Fibroblast of lung (primary cell): Measurements from ENCODE around the gene ZNF548. TPM values are rescaled to one million over a fixed set of nuclear protein-coding genes. Genes with fewer than 3 reads are reported as not detected.

Experiments
- DNase-seq, 2 donors: peaks; one replicate each; pipeline versions ENCODE4 v3.0.0 to v3.0.0-alpha.2; 2010; ENCODE audit warnings: low read depth in 2 of 2
- H2AFZ ChIP-seq: 2 replicates; pipeline ENCODE4 v1.5.1; 2012; ENCODE audit warnings: low read length, control low read depth, inconsistent platforms
- H3K27ac ChIP-seq: 2 replicates; pipeline ENCODE4 v1.5.1; 2011; ENCODE audit warnings: low read length, control low read depth; ENCODE audit not compliant: insufficient read depth
- H3K27me3 ChIP-seq: 2 replicates; pipeline ENCODE4 v1.5.1; 2011; ENCODE audit warnings: mild to moderate bottlenecking, low read length; ENCODE audit not compliant: control insufficient read depth, insufficient read depth
- H3K36me3 ChIP-seq: 2 replicates; pipeline ENCODE4 v1.5.1; 2011; ENCODE audit warnings: low read length; ENCODE audit not compliant: control insufficient read depth, insufficient read depth
- H3K4me1 ChIP-seq: 2 replicates; pipeline ENCODE4 v1.5.1; 2011; ENCODE audit warnings: low read length; ENCODE audit not compliant: control insufficient read depth, insufficient read depth; ENCODE audit errors: extremely low read depth
- H3K4me2 ChIP-seq: 2 replicates; pipeline ENCODE4 v1.5.1; 2011; ENCODE audit warnings: low read length, control low read depth; ENCODE audit not compliant: insufficient read depth; ENCODE audit errors: extremely low read depth
- H3K4me3 ChIP-seq, 4 experiments: fragments of 200-600 bp in 1 of 4; sonication (generic) in 1 of 4; replicated peaks in 1 of 4; 2 replicates each; pipeline ENCODE4 v1.5.1; 2011 to 2016; ENCODE audit warnings: low read length in 4 of 4, low read depth in 3 of 4, mild to moderate bottlenecking in 3 of 4, control low read depth in 2 of 4, inconsistent platforms in 1 of 4, mixed read lengths in 1 of 4; ENCODE audit not compliant: insufficient read depth in 1 of 4; ENCODE audit errors: control extremely low read depth in 1 of 4
- H3K79me2 ChIP-seq: 2 replicates; pipeline ENCODE4 v1.5.1; 2012; ENCODE audit warnings: mild to moderate bottlenecking, low read length, inconsistent platforms; ENCODE audit not compliant: control insufficient read depth, insufficient read depth
- H3K9ac ChIP-seq: 2 replicates; pipeline ENCODE4 v1.5.1; 2011; ENCODE audit warnings: mild to moderate bottlenecking, low read length, control low read depth; ENCODE audit not compliant: insufficient read depth
- H3K9me3 ChIP-seq: 2 replicates; pipeline ENCODE4 v1.5.1; 2012; ENCODE audit warnings: low read depth, low read length; ENCODE audit not compliant: control insufficient read depth, insufficient read depth
- H4K20me1 ChIP-seq: 2 replicates; pipeline ENCODE4 v1.5.1; 2011; ENCODE audit warnings: low read length; ENCODE audit not compliant: control insufficient read depth, insufficient read depth; ENCODE audit errors: extremely low read depth
- EZH2 ChIP-seq: IDR thresholded peaks from 2 replicates; pipeline ENCODE4 v1.5.1; 2012; ENCODE audit warnings: low read length, control low read depth, mild to moderate bottlenecking; ENCODE audit errors: missing control alignments
- polyA plus RNA-seq, 2 donors: library from polyadenylated mRNA; depleted of rRNA in 1 of 2; stranded (reverse) in 1 of 2; unstranded in 1 of 2; fragments of >200 nt; gene quantifications; 2 replicates each; pipeline ENCODE4 v1.2.1, GENCODE V29; 2011 to 2012; ENCODE audit warnings: missing spikeins in 1 of 2
- total RNA-seq: library from RNA; depleted of rRNA; stranded (reverse); fragments of >200 nt; gene quantifications from 2 replicates; pipeline ENCODE4 v1.2.1, GENCODE V29; 2014
- TF ChIP-seq, protein P1 (sequence below), 2 donors: IDR thresholded peaks in 1 of 2; conservative IDR thresholded peaks in 1 of 2; 1 replicate in 1 of 2; 2 replicates in 1 of 2; pipeline ENCODE4 v1.5.1; 2011 to 2012; ENCODE audit warnings: low read length in 2 of 2, control low read depth in 1 of 2, inconsistent platforms in 1 of 2, low read depth in 1 of 2, mild to moderate bottlenecking in 1 of 2

The ZNF548 gene
- total and polyA plus RNA-seq, 2 donors (not counting 1 experiment from before 2014, with no cell fraction given): 12.0 to 21.1 TPM

DNA sequence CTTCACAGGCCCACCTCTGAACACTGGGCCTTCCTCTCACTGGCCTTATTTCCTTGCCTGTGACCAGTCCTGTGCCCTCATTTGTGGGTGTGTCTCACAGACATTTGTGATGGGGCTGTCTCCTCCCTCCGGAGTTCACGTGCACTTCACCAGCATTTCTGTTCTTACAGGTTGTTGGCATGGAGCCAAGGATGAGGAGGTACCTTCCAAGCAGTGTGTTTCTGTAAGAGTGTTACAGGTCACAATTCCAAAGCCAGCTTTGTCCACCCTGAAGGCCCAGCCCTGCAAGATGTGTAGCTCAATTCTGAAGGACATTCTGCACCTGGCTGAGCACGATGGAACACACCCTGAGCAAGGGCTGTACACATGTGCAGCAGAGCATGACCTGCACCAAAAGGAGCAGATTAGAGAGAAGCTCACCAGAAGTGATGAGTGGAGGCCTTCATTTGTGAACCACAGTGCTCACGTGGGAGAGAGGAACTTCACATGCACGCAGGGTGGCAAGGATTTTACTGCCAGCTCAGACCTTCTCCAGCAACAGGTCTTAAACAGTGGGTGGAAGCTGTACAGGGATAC lies 53.6 kb downstream of the ZNF548 start:
- no peaks in the 10 kb centered on the region for H3K9me3 ChIP-seq
- H3K4me1 ChIP-seq: no peaks in the 10 kb centered on the region
- H3K4me3 ChIP-seq: no peak overlapping the region
- DNase-seq: no peak
- no peaks in the 10 kb centered on the region for H4K20me1 ChIP-seq
- H3K4me2 ChIP-seq: no peak overlapping the region
- H3K27me3 ChIP-seq: no peaks in the 10 kb centered on the region
- TF ChIP-seq, protein P1, sequence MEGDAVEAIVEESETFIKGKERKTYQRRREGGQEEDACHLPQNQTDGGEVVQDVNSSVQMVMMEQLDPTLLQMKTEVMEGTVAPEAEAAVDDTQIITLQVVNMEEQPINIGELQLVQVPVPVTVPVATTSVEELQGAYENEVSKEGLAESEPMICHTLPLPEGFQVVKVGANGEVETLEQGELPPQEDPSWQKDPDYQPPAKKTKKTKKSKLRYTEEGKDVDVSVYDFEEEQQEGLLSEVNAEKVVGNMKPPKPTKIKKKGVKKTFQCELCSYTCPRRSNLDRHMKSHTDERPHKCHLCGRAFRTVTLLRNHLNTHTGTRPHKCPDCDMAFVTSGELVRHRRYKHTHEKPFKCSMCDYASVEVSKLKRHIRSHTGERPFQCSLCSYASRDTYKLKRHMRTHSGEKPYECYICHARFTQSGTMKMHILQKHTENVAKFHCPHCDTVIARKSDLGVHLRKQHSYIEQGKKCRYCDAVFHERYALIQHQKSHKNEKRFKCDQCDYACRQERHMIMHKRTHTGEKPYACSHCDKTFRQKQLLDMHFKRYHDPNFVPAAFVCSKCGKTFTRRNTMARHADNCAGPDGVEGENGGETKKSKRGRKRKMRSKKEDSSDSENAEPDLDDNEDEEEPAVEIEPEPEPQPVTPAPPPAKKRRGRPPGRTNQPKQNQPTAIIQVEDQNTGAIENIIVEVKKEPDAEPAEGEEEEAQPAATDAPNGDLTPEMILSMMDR (conservative IDR thresholded peaks at IDR 0.05 in 1 of 2, IDR thresholded peaks at IDR 0.05 in 1 of 2; ENCODE audit: low read depth in 1 of 2, low read length in 2 of 2): no peak
- no peak for TF ChIP-seq EZH2
- H2AFZ ChIP-seq: no peak overlapping the region
- peaks cover 13% of the 10 kb centered on the region for H3K79me2 ChIP-seq
- H3K27ac ChIP-seq: no peak overlapping the region
- no peaks in the 10 kb centered on the region for H3K36me3 ChIP-seq
- no peak overlapping the region for H3K9ac ChIP-seq

- H4K20me1 ChIP-seq: no peaks in the 10 kb centered on the region
- no peak overlapping the region for H3K4me2 ChIP-seq
- H3K27me3 ChIP-seq: no peaks in the 10 kb centered on the region
- H3K79me2 ChIP-seq: no peaks in the 10 kb centered on the region
- H3K9ac ChIP-seq: no peak overlapping the region
- no peaks in the 10 kb centered on the region for H3K4me1 ChIP-seq
- H3K9me3 ChIP-seq: no peaks in the 10 kb centered on the region
- no peak for TF ChIP-seq EZH2
- TF ChIP-seq, protein P1 (conservative IDR thresholded peaks at IDR 0.05 in 1 of 2, IDR thresholded peaks at IDR 0.05 in 1 of 2; ENCODE audit: low read depth in 1 of 2, low read length in 2 of 2): no peak
- H3K4me3 ChIP-seq: no peak overlapping the region
- no peak overlapping the region for H3K27ac ChIP-seq
- DNase-seq: no peak
- H2AFZ ChIP-seq: no peak overlapping the region
- no peaks in the 10 kb centered on the region for H3K36me3 ChIP-seq
Measured at GRCh38 chr19:57452307-57452706, 62.7 kb downstream of the ZNF548 start.

Other genes starting within 250 kb of the ZNF548 start
- gene ZIM3, start 244.7 kb upstream of the ZNF548 start, total RNA-seq: not detected in 2 replicates
- gene ZIM3, start 244.7 kb upstream of the ZNF548 start, polyA plus RNA-seq: not detected in 2 replicates
- gene DUXA, start 222.4 kb upstream of the ZNF548 start, total RNA-seq: not detected in 2 replicates
- gene DUXA, start 222.4 kb upstream of the ZNF548 start, polyA plus RNA-seq: not detected in 2 replicates
- 19.0 and 24.9 TPM in 2 replicates for gene ZNF264, start 198.4 kb upstream of the ZNF548 start, total RNA-seq
- 5.8 and 7.7 TPM in 2 replicates for gene ZNF264, start 198.4 kb upstream of the ZNF548 start, polyA plus RNA-seq
- 0.50 and 0.77 TPM in 2 replicates for gene AURKC, start 158.8 kb upstream of the ZNF548 start, total RNA-seq
- 0.59 and 1.4 TPM in 2 replicates for gene AURKC, start 158.8 kb upstream of the ZNF548 start, polyA plus RNA-seq
- 33.4 and 40.6 TPM in 2 replicates for gene ZNF805, start 149.2 kb upstream of the ZNF548 start, total RNA-seq
- gene ZNF805, start 149.2 kb upstream of the ZNF548 start, polyA plus RNA-seq: 5.6 and 8.1 TPM in 2 replicates
- gene ZNF460, start 109.4 kb upstream of the ZNF548 start, total RNA-seq: 78.1 and 80.9 TPM in 2 replicates
- gene ZNF460, start 109.4 kb upstream of the ZNF548 start, polyA plus RNA-seq: 7.2 and 13.1 TPM in 2 replicates
- 10.5 and 12.9 TPM in 2 replicates for gene ZNF543, start 69.4 kb upstream of the ZNF548 start, total RNA-seq
- gene ZNF543, start 69.4 kb upstream of the ZNF548 start, polyA plus RNA-seq: 2.8 and 3.0 TPM in 2 replicates
- 11.6 and 13.7 TPM in 2 replicates for gene ZNF304, start 38.6 kb upstream of the ZNF548 start, total RNA-seq
- 6.2 and 7.3 TPM in 2 replicates for gene ZNF304, start 38.6 kb upstream of the ZNF548 start, polyA plus RNA-seq
- 9.8 and 13.4 TPM in 2 replicates for gene TRAPPC2B, start 26.3 kb upstream of the ZNF548 start, total RNA-seq
- 14.0 and 16.5 TPM in 2 replicates for gene TRAPPC2B, start 26.3 kb upstream of the ZNF548 start, polyA plus RNA-seq
- 4.6 and 6.1 TPM in 2 replicates for gene ZNF547, start 26.3 kb upstream of the ZNF548 start, total RNA-seq
- 1.8 and 2.7 TPM in 2 replicates for gene ZNF547, start 26.3 kb upstream of the ZNF548 start, polyA plus RNA-seq
- 12.3 and 15.2 TPM in 2 replicates for gene ZNF17, start 21.3 kb downstream of the ZNF548 start, total RNA-seq
- gene ZNF17, start 21.3 kb downstream of the ZNF548 start, polyA plus RNA-seq: 5.2 and 6.8 TPM in 2 replicates
- 10.4 and 11.0 TPM in 2 replicates for gene ZNF749, start 45.5 kb downstream of the ZNF548 start, total RNA-seq
- gene ZNF749, start 45.5 kb downstream of the ZNF548 start, polyA plus RNA-seq: 4.7 and 5.4 TPM in 2 replicates
- gene VN1R1, start 67.3 kb downstream of the ZNF548 start, total RNA-seq: 0.26 and 0.50 TPM in 2 replicates
- gene VN1R1, start 67.3 kb downstream of the ZNF548 start, polyA plus RNA-seq: 0.17 and 0.26 TPM in 2 replicates
- gene ZNF772, start 87.7 kb downstream of the ZNF548 start, total RNA-seq: 16.9 and 29.7 TPM in 2 replicates
- gene ZNF772, start 87.7 kb downstream of the ZNF548 start, polyA plus RNA-seq: 6.0 and 7.5 TPM in 2 replicates
- gene ZNF419, start 97.9 kb downstream of the ZNF548 start, total RNA-seq: 13.6 and 20.3 TPM in 2 replicates
- gene ZNF419, start 97.9 kb downstream of the ZNF548 start, polyA plus RNA-seq: 4.6 and 8.9 TPM in 2 replicates
- gene ZNF773, start 110.1 kb downstream of the ZNF548 start, total RNA-seq: 20.8 and 39.8 TPM in 2 replicates
- 6.8 and 9.4 TPM in 2 replicates for gene ZNF773, start 110.1 kb downstream of the ZNF548 start, polyA plus RNA-seq
- 6.7 and 7.8 TPM in 2 replicates for gene ZNF549, start 137.5 kb downstream of the ZNF548 start, total RNA-seq
- 3.9 and 4.8 TPM in 2 replicates for gene ZNF549, start 137.5 kb downstream of the ZNF548 start, polyA plus RNA-seq
- 6.9 and 8.6 TPM in 2 replicates for gene ZNF550, start 170.0 kb downstream of the ZNF548 start, total RNA-seq
- gene ZNF550, start 170.0 kb downstream of the ZNF548 start, polyA plus RNA-seq: 4.2 and 5.7 TPM in 2 replicates
- gene ZNF416, start 189.1 kb downstream of the ZNF548 start, total RNA-seq: 6.9 and 9.2 TPM in 2 replicates
- 3.9 and 4.5 TPM in 2 replicates for gene ZNF416, start 189.1 kb downstream of the ZNF548 start, polyA plus RNA-seq
- 7.1 and 7.2 TPM in 2 replicates for gene ZIK1, start 194.3 kb downstream of the ZNF548 start, total RNA-seq
- 3.9 and 5.3 TPM in 2 replicates for gene ZIK1, start 194.3 kb downstream of the ZNF548 start, polyA plus RNA-seq
- 2.5 and 2.8 TPM in 2 replicates for gene ZNF530, start 210.0 kb downstream of the ZNF548 start, total RNA-seq
- 1.6 and 2.5 TPM in 2 replicates for gene ZNF530, start 210.0 kb downstream of the ZNF548 start, polyA plus RNA-seq
- 22.9 and 30.6 TPM in 2 replicates for gene ZNF134, start 224.4 kb downstream of the ZNF548 start, total RNA-seq
- 9.2 and 11.7 TPM in 2 replicates for gene ZNF134, start 224.4 kb downstream of the ZNF548 start, polyA plus RNA-seq
- gene ZNF211, start 243.3 kb downstream of the ZNF548 start, total RNA-seq: 11.6 and 16.8 TPM in 2 replicates
- 5.3 and 9.1 TPM in 2 replicates for gene ZNF211, start 243.3 kb downstream of the ZNF548 start, polyA plus RNA-seq